Posterior cingulate gyrus (tissue), 11 donors: ENCODE results near the gene CGB2.
"Not testable (repeated sequence)": the region's sequence is repeated elsewhere in the genome, so short reads cannot be mapped to it uniquely, and the experiment has no call there.

ENCODE experiments used
- DNase-seq, 10 donors: peaks; one replicate each; pipeline versions ENCODE4 v3.0.0 to v3.0.0-alpha.2; 2020 to 2021; ENCODE audit warnings: mixed read lengths in 3 of 10
- intact Hi-C: fragments of 100-400 bp; cut with DNase I; formaldehyde crosslinking; loops from one replicate; pipeline ENCODE4 v1.15.1; 2023

CGB2 gene

DNA sequence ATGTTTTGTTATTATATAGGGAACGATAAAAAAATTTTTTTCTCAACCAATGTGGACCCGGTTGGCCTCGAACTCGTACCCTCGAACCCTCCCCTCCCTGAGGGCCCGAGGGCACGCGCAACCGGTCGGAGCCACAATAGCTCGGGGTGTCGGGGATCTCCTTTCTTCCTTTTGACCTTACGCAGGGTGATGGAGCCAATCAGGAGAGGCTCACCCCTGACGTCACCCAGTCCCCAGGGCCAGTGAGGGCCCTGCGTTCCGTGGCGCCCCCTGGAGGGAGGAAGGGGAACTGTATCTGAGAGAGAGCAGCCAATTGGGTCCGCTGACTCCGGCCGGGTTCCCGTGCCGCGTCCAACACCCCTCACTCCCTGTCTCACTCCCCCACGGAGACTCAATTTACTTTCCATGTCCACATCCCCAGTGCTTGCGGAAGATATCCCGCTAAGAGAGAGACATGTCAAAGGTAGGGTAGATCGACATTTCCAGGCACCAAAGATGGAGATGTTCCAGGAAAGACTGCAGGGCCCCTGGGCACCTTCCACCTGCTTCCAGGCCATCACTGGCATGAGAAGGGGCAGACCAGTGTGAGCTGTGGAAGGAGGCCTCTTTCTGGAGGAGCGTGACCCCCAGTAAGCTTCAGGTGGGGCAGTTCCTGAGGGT, at the start of gene CGB2:
CGB2 (plus strand) TSS at position 249 of the 660 bp plus-strand sequence; CDS start at position 455, 206 bp downstream.
- intact Hi-C loops, result not testable (repeated sequence)
- peak in 1 of 10 donors; percentile 70 for DNase-seq

DNA sequence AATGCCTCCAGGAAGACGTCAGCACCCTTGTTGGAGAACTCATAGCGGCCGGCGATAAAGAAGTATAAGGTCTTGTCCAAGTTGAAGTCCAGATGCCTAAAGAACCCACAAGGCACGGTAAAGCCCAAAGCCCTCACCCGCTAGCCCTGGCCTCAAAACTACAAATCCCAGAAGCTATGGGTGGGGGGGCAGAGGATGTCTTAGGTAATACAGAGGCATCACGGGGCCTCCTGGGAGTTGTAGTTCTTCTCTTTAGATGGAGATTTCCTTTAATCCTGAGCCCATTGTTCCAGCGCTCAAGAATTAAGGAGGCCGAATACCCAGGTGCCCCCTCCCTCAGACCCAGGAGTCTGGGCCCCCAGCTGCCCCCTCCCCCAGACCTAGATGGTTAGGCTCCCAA, 49.4 kb upstream of the CGB2 start:
- intact Hi-C loops, result no loop called here

DNA sequence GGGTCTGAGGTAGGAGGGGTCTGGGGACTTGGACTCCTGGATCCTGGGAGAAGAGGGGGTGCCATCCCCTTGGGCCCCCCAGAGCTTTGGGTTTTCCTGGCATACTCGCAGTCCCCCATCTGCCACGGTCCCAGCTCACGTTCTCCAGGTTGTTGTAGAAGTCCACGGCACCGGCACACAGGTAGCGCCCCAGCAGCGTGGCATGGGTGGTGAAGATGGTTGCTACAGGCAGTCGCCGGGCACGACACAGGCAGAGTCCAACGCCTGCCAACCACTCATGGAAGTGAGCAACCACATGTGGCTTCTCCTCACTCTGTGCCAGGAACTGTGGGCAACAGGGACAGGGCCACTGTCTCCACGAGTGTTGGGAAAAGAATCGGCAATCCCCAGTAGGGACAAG, 46.0 kb upstream of the CGB2 start:
- intact Hi-C loops, result no loop called here
- no peak for DNase-seq

More for the DNA sequence above, 49.4 kb upstream of the CGB2 start:
- DNase-seq, result no peak

DNA sequence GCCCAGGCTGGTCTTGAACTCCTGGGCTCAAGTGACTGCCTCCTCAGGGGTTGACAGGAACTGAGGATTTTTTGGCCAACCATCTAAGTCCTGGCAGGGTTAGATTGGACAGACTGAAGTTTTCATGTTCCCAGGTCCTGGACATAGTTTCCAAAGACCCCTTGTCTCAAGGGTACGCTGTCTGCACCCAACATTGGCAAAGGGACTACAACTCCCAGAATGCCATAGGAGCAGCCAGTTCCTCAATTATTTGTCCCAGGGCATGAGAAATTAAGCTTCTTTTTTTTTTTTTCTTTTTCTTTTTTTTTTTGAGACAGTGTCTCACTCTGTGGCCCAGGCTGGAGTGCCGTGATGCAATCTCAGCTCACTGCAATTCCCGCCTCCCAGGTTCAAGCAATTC, 45.5 kb upstream of the CGB2 start:
- no peak for DNase-seq
- intact Hi-C loops, result no loop called here

DNA sequence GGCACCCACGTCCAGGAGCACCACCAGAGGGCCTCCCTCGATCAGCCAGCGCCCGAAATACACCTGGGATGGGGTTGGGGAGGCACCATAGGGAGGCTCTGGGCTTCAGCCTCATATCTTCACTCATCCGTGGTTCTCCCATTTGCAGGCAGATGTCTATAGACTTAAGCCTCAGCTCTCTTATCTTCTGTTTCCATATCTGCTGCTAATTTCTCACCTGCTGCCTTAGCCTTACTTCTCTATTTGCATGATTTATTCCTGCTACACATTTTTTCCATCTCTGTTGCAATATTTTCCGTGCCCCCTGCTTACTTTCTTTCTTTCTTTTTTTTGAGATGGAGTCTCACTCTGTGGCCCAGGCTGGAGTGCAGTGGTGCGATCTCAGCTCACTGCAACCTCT, 44.4 kb upstream of the CGB2 start:
- no peak for DNase-seq
- intact Hi-C loops, result no loop called here

DNA sequence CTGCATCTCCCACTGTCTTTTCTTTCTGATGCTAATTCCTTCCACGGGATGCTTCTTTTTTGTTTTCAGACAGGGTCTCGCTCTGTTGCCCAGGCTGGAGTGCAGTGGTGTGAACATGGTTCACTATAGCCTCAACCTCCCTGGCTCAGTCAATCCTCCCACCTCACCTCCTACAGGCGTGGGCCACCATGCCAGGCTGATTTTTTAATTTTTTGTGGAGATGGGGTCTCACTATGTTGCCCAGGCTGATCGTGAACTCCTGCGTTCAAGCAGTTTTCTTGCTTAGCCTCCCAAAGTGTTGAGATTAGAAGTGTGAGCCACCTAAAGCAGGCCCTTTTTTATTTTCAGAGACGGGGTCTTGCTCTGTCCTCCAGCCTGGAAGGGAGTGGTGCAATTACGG, 43.4 kb upstream of the CGB2 start:
- intact Hi-C loops, result no loop called here
- DNase-seq, result no peak

DNA sequence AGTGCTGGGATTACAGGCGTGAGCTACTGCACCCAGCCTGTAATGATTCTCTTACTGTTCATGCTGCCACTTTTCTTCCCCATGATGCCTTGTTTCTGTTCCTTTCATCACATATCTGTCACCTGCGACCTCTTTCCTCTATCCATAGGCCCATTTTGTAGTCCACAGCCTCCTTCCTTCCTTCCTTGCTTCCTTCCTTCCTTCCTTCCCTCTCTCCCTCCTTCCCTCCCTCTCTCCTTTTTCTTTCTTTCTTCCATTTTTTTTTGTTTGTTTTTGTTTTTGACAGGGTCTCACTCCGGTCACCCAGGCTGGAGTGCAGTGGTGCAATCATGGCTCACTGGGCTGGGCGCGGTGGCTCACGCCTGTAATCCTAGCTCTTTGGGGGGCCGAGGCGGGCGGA, 42.8 kb upstream of the CGB2 start:
- DNase-seq, result no peak
- intact Hi-C loops, result no loop called here

DNA sequence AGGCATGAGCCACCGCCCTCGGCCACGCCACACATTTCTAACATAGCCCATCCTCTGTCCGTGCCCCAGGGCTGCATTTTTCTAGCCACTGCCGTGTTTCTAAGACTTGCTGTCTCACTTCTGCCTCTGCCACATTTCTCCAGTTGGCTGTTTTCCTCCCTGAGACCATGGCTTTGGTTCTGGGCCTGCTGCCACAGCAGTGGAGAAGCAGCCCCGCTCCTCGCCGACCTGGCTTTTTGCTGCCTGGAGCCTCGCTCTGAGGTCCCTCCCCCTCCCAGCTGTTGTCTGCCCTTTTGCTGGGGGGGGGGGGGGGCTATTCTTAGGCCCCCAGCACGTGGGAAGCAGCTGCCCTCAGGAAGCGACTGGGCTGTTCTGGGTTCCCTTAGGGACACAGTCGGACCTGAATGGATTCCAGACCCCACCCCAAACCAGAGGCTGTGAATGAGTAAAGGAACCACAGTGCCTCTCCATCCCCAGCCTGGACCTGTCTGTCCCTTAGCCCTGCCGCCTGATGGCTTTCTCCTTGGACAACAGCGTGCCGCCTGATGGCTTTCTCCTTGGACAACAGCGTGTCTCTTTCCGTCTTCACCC, 41.9 kb upstream of the CGB2 start:
- intact Hi-C loops, result no loop called here
- DNase-seq, result no peak

DNA sequence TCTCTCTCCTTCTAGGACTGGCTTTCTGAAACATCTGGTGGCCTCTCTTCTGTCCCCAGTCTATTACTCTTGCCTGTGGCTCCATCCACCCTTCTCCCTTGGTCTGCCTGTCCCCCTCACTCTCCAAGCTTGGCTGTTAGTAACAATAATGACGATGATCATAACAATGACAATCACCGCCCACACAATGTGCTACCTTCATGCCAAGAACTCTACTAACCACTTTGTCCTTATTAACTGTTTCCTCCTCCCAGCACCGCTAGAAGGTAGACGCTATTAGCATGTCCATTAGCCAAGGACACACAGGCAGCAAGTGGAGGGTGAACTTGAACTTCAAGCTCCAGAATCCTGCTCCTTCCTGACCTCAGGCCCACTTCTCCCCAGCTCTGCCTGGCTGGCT, 41.3 kb upstream of the CGB2 start:
- intact Hi-C loops, result no loop called here
- no peak for DNase-seq

DNA sequence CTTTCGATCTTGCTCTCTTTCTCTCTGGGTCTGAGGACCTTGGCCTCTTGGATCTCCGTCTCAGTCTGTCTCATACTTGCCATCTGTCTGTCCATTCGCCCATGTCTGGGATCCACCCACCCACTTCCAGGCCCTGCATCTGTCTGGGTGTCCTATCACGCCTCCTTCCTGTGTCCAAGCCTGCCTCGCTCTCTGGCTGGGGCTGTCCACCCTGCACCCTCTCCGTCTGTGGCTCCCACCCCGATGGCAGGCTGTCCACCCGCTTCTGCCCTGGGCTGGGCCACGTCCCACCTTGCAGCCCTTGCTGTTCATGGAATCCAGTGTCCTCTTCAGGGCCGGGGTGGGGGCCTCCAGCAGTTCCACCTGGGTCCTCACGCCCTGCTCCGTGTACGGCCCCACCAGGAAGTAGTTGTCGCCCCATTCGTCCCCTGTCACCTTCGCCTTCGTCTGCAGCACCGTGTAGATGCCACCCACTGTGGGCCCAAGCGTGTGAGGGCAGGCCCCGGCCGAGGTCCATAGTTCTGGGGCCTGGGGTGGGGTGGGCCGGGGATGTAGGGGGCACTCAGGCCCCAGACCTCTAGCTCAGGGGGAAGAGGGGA, 40.6 kb upstream of the CGB2 start:
- no peak for DNase-seq
- intact Hi-C loops, result no loop called here

DNA sequence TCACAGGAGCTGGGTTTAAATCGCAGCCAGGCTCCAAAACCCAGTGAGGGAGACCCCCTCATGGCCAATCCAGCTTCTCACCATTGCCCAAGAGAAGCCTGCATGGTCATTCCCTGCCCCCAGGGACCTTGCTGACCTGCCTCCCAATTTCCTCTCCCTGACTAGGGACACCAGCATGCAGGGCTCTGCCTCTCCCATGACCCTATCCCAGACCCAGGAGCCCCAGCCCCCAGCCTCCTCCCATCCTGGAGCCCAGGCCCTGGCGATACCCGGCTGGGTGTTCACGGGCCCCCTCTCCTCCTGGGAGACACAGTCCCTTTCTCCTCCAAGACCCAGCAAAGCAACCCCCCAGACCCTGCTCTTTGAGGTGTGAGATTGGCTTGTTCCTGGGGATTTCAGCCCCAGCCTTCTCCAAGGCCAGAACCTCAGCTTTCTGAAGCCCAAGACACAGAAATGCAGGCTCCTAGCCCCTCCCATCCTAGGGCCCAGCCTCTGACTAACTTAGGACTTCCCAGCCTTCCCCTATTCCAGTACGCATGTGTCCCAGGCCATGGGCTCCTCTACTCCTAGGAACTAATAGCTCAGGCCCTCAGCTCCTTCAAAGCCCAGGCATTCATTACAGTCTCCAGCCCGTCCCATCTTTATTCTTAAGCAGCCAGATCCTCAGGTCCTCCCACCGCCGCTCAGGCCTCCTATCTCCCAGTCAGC, 39.7 kb upstream of the CGB2 start:
- DNase-seq, result peak in 3 of 10 donors; percentile 20 to 73 (median 42)

DNA sequence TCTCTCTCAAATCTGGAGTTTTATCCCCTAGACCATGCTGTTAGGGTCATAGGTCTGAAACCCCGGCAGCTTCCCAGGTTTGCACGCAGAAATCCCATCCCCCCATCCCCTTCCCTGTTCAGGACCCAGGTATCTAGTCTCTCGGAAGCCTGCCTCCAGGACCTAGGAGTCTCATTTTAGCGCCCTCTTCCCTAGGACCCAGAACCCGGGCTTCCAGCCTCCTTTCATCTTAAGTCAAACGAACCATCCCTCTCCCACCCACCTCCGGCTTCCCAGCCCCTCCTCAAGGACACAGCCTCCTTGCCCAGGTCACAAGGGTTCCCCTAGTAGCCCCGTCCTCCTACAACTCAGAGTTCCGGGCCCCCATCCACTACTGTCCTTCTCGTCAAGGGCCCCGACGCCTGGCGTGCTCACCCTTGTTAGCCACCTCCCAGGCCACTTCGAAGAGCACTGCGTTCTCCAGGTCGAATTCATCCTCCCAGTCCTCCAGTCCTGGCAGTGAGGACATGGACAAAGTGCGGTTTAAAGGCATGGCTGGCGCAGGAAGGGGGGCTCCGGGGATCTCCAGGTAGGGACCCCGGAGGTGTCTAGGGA, 39.0 kb upstream of the CGB2 start:
- intact Hi-C loops, result no loop called here
- peak in 2 of 10 donors; percentile 84 to 86 for DNase-seq

More for the DNA sequence above, 39.7 kb upstream of the CGB2 start:
- intact Hi-C loops, result no loop called here

DNA sequence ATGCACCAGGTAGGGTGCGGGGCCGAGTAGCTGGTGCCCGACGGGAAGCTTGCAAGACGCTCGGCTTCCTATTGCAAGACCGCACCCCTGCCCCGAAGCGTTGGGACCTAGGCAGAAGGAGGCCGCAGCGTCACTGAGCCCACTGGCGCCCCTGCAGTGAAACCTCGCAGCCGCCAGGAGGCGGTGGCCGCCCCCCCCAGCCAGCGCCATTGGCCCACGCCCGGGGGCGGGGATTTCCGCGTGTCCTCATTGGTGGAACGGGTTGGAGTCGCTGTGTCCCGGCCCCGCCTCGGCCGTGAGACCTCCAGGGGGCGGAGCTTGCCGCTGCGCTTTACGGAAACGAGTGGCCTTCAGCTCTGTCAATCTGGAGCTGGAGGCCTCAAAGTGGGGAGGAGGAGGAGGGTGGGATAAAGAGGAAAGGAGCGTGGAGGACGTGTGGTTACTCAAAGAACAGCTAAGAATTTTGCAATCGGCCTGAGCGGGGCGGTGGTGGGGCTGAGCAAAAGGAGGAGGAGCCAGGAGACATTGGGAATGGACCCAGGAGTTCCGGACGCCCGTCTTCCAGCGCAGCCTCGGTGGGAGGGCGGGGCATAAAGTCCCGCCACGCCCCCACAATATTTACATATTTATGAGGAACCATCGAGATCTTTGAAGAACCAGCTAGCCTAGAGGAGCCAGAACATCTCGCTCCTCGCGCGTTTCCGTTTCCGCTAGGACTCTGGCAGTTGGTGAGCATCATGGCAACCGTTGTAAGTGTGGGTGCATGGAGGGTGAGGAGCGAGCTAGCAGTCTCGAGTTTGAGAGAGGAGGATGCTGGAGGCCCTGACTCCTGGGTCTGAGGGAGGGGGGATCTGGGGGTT, 38.3 kb upstream of the CGB2 start, which contains the start of the genes GYS1 and RUVBL2:
GYS1 (minus strand) TSS at position 135 of the 860 bp plus-strand sequence. CDS start 197 bp downstream, outside the sequence.
RUVBL2 (plus strand) TSS at position 713 of the 860 bp plus-strand sequence; CDS start at position 738, 25 bp downstream.
- peak; percentile 97 to 100 (median 99) for DNase-seq
- intact Hi-C loops, result no loop called here

DNA sequence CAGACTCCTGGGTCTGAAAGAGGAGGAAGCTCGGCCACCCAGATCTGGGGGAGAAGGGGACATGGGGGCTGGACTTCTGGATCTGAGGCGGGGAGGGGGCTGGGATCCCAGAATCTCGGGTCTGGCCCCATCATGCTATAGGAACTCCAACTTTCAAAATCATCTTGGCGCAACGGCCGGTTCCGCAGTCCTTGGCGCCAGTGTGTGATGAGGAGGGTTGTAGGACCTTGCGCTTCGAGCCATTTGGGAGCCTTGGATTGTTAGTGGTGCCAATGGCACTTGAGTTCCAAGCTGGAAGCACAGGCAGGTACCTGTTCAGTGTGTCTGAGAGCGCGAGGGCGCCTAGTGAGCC, 37.7 kb upstream of the CGB2 start:
- no peak for DNase-seq
- intact Hi-C loops, result no loop called here

DNA sequence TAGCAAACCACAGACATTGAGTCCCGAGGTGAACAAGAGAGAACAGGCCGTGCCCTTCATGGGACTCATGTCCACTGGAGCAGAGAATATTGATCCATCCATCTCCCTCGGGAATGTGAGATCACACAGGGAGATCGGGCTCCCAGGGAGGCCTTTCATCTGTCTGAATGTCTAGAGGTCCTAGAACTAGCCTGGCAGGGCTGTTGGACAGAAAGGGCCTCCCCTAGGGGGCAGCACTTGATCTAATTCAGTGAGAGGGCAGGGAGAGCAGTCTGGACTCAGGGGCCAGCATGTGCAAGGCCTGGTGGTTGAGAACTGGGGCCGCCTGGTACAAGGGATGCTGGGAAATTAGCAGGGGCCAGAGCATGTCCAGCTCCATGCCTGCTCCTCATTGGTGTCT, 33.7 kb upstream of the CGB2 start:
- intact Hi-C loops, result no loop called here
- DNase-seq, result peak in 1 of 10 donors; percentile 14

DNA sequence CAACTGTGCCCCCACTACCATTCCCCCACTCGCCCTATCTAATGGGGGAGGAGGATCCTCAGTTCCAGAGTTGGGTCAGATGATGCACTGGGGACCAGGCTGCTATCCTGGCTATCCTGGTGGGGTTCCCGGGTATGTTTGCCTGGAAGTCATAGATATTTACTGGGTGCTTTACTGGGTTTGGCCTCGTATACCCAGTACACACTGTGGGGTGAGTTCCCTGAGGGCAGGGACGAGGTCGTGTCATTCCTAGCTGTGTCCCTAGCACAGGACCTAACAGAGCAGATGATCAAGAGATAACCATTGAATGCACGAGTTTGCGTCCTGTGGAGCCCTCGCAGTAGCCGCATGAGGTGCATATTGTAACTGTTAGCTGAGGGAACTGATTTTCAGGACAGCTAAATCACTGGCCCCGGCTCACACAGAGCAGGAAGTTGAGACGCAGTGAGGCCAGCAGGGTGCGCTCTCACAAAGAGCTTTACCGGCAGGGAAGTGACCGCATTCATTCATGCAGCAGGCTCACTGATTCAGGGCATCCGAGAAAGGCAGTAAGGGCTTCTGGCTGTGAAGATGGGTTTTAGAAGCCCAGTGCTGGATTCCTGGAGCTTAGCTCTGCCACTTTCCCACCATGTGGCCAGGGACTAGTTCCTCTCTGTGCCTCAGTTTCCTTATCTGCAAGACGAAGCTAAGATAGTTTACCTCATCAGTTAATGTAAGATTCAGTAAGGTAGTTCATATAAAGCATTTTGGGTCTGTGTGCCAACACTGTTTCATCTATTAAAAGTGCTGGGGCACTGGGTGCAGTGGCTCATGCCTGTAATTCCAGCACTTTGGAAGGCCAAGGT, 32.0 kb upstream of the CGB2 start:
- peak in 8 of 10 donors; percentile 29 to 92 (median 52) for DNase-seq
- intact Hi-C loops, result no loop called here

DNA sequence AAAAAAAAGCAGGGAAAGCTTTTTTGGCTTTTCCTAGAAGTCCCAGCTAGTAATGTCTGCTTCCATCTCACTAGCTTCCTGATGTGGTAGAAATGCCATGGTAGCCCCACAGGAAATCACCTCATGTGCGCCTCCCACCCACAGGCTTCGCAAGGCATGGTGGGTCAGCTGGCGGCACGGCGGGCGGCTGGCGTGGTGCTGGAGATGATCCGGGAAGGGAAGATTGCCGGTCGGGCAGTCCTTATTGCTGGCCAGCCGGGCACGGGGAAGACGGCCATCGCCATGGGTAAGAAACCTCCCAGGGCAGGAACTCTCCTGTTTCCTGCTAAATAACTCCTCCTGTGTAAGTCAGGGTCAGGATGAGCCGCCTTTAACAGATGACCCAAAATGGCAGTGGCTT, 27.6 kb upstream of the CGB2 start:
- intact Hi-C loops, result no loop called here
- DNase-seq, result no peak

DNA sequence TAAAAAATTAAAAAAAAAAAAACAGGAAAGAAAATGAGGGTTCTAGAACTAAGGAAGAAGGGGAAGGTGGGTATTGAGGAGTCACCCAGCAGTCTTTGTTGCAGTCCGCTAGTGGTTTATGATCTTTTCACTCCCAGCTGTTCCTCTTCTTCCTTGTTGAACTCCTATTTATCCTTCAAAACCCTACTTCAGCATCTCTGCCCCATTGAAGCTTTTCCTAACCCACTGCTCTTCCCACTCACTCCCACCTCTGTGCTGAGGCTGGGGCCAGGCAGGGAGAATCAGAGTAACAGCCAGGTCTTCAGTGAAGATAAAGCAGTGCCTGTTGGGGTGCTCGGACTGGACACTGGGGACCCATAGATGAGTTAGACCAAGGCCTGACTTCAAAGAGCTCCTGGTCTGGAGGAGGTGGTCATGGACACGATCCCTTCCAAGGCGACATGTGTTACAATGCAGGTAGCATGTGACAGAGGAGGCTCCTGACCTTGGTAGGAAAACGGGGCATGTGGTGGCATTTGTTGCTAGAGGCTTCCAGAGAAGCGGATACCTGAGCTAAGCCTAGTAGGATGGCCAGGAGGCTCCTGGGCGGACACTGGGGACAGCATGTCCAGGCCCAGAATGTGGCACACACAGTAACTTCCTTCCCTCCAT, 26.6 kb upstream of the CGB2 start:
- no peak for DNase-seq
- intact Hi-C loops, result no loop called here
